HG02852 (cell line): ENCODE data around the gene DENND10.
A peak's percentile ranks its signal among the peaks of the same experiment; 100 is the strongest.
"Not testable (repeated sequence)": the region's sequence is repeated elsewhere in the genome, so short reads cannot be mapped to it uniquely, and the experiment has no call there.

Source experiments
- ATAC-seq: cut with Tn5 transposase; IDR thresholded peaks from one replicate; pipeline ENCODE4 v1.9.1; 2021; ENCODE audit warnings: mild to moderate bottlenecking, moderate library complexity; ENCODE audit not compliant: unreplicated experiment

Gene DENND10

GRCh38 chr10:119165171-119166117, 61.5 kb downstream of the DENND10 start, which contains the start of gene SFXN4:
Gene SFXN4, minus strand, starts transcription at chr10:119165714. Its CDS starts 67 bp downstream, at chr10:119165647.
- ATAC-seq: peak; percentile 88

GRCh38 chr10:119166118-119166500, 62.2 kb downstream of the DENND10 start:
- peak; percentile 3 for ATAC-seq

- ATAC-seq: no peak
Observed at GRCh38 chr10:119166564-119166963, 62.7 kb downstream of the DENND10 start.

GRCh38 chr10:119167041-119167440, 63.1 kb downstream of the DENND10 start:
- no peak for ATAC-seq

GRCh38 chr10:119174109-119174508, 70.2 kb downstream of the DENND10 start:
- ATAC-seq: no peak

GRCh38 chr10:119176166-119176565, 72.3 kb downstream of the DENND10 start:
- no peak for ATAC-seq

GRCh38 chr10:119177708-119178371, 73.9 kb downstream of the DENND10 start:
- peak; percentile 22 for ATAC-seq

- ATAC-seq: peak; percentile 86
Observed at GRCh38 chr10:119178372-119179119, 74.6 kb downstream of the DENND10 start, which contains the start of gene PRDX3. Gene PRDX3, minus strand, starts transcription at chr10:119178812. Its CDS starts 22 bp downstream, at chr10:119178790.

- ATAC-seq: not testable (repeated sequence)
Observed at GRCh38 chr10:119180850-119181400, 77.0 kb downstream of the DENND10 start.

- ATAC-seq: no peak
Observed at GRCh38 chr10:119183664-119184412, 79.9 kb downstream of the DENND10 start.
